Suppressor macrophage (primary cell): ENCODE data around the gene POU6F2.

Source experiments
- DNase-seq, 4 experiments: peaks; one replicate each; pipeline ENCODE4 v3.0.0-alpha.2; 2020 to 2022

Gene POU6F2

GRCh38 chr7:39413636-39414223 is 436.0 kb downstream of the POU6F2 start:
- peak in 2 of 4 experiments; percentile 20 to 22 for DNase-seq

DNA sequence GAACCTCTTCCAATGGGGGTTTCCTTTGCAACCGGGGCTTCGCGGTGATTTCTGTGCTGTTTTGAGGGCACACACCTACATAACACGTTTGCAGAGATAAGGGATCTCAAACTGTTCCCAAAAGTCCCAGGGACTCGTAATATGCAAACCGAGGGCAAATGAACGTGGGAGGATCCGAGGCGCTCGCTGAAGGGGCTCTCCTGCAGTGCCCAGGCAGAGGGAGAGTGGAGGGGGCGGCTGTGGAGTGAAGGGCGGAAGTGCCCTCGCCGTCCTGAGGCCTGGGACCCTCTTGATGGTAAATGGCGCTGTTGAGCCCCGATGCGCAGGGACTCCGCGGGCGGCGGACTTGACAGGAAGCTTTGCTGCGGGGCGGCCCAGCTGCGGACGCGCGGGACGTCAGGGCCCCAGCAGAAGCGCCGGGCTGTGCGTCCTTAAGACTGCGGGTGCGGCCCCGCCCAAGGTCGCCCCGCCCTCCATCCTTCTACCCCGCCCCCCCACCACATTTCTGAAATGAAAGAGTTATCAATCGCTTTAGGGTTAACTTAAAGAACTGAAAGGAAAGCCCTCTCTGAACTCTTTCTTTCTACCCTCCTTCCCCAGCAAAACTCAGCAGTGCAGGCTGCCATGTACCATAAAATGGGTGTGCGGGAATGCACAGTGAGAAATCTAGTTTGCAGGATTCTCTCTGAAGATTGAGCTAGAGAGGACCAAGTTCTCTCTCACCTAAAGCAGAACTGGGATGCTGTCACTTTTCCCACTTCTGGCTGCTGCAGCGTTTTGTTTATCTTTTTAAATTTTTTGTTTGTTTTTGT is 436.7 kb downstream of the POU6F2 start:
- peak; percentile 26 to 76 (median 55) for DNase-seq

DNA sequence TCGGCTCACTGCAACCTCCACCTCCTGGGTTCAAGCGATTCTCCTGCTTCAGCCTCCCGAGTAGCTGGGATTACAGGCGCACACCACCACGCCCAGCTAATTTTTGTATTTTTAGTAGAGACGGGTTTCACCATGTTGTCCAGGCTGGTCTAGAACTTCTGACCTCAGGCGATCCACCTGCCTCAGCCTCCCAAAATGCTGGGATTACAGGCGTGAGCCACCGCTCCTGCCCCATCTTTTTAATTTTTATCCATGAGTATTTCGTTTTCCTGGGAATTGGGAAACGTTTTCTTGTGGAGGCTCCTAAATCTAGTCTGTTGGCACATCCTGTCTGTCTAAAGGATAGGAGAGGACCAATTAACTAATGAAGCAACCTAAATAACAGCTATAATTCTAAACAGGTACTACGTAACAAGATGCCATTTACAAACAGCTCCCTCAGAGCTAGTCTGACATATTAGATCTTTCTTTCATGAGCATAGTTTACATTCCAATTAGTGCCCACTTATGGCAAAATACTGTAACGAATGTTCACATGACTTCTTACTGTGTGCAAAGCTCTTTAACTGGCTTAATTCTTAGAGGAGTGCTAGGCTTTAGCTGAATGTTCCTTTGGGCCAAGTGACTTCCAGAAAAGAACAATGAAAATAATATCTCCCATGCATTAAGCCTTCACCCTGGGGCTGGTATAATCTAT is 437.5 kb downstream of the POU6F2 start:
- no peak for DNase-seq

- peak in 2 of 4 experiments; percentile 7 to 15 for DNase-seq
Measured at GRCh38 chr7:39416866-39417265, 439.2 kb downstream of the POU6F2 start.

DNA sequence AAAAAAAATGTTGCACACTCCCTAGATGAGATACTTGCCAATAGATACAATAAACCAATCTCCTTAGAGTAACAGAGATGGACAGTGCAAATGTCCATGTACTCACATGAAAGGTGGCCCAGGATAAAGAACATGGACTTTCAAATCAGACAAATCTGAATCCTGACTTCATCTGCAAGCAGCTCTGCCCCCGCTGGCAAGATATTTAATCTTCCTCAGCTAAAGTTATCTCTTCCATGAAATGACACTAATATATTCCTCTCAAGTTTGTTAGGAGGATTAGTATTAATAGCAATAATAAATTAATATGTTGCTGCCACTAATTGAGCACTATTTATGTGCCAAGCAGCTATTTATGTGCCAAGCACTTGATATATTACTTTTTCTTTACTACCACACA is 439.9 kb downstream of the POU6F2 start:
- no peak for DNase-seq

- no peak for DNase-seq
Measured at GRCh38 chr7:39421251-39421650, 443.5 kb downstream of the POU6F2 start.

DNA sequence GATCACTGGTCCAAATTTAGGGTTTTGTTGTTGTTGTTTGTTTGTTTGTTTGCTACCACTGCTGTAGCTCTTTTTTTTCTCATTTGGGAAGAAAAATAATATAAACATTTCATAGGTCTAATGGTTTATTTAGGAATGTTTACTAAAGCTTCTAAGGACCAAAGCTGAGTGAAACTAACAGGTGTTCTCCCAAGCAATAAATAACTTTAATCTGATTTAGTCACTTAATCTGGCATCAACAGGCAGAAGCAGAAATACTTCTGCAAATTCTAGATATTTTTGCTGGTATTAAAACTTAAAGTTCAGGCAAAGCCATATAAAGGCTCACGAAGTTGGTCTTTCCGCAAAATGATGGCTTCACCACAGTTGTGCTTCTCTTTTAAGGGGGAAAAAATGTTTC is 444.0 kb downstream of the POU6F2 start:
- no peak for DNase-seq

- no peak for DNase-seq
Measured at GRCh38 chr7:39428221-39428620, 450.5 kb downstream of the POU6F2 start.

DNA sequence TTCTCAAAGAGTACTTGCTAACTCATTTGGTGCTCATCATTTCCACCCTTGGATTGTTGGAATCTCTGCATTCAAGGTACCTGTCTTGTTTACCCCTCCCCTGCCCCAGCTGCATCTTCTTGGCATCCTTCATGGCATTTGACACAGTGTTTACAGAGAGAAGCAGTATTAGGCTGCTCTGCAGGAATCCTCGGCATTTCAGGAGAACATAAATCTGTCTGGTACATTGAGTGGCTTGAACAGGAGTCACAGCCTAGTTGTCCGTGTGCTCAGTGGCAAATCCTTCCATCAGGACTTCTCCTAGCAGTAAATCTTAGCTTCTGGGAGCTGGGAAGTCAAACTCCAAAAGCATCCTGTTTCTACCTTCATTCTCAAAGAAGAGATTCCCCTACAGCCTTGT is 451.7 kb downstream of the POU6F2 start:
- DNase-seq = no peak

- no peak for DNase-seq
Measured at GRCh38 chr7:39430441-39430840, 452.7 kb downstream of the POU6F2 start.

- no peak for DNase-seq
Measured at GRCh38 chr7:39430909-39431641, 453.4 kb downstream of the POU6F2 start.

- no peak for DNase-seq
Measured at GRCh38 chr7:39432368-39432767, 454.7 kb downstream of the POU6F2 start.

DNA sequence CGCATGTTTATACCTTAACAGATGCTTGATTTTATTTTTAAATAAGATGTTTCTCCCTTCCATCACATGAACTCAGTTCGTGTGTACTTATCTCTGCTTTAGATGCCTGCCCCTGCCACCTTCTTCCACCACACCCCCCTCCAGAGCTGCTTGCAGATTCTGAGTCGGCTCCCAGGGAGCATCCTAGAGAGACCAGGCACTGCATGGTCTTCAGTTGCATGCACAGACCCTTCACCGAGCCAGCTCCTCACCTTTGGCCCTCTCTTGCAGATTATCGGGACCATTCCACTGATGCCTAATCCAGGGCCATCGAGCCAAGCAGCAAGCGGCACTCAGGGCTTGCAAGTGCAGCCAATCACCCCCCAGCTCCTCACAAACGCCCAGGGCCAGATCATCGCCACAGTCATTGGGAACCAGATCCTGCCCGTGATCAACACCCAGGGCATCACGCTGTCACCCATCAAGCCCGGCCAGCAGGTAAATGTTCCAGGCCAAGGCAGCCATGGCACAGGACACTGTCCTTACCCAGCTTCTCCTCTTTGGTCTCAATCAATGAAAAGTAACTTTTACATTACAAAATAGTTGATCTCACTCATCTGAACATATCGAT is 455.2 kb downstream of the POU6F2 start:
- no peak for DNase-seq

GRCh38 chr7:39433550-39433949 is 455.8 kb downstream of the POU6F2 start:
- DNase-seq = peak in 3 of 4 experiments; percentile 10 to 61 (median 54)

GRCh38 chr7:39434012-39434411 is 456.3 kb downstream of the POU6F2 start:
- DNase-seq = no peak

GRCh38 chr7:39446546-39446945 is 468.8 kb downstream of the POU6F2 start:
- no peak for DNase-seq

- DNase-seq = no peak
Measured at GRCh38 chr7:39451901-39452300, 474.2 kb downstream of the POU6F2 start.

DNA sequence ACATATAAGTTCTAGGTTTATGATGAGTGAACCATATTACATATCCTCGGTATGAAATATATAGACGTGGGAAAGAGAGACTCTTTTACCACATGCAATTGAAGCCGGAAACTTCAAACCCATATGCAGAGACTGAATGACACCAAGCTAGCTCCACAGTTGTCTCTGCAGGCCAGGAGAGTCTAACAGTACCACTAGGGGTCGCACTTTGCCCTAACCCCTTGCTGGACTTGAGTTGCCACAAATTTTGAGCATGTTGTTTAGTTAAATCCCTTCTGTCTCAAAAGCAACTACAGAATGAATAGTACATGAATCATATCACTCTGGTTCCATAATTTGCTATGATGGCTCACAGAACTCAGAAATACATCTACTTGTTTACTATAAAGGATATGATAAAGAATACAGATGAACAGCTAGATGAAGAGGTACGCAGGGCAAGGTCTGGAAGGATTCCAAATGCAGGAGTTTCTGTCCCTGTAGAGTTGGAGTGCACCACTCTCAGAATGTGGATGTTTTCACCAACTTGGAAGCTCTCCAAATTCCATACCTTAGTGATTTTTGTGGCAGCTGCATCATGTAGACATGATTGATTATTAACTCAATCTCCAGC is 476.1 kb downstream of the POU6F2 start:
- peak; percentile 65 to 81 (median 77) for DNase-seq

DNA sequence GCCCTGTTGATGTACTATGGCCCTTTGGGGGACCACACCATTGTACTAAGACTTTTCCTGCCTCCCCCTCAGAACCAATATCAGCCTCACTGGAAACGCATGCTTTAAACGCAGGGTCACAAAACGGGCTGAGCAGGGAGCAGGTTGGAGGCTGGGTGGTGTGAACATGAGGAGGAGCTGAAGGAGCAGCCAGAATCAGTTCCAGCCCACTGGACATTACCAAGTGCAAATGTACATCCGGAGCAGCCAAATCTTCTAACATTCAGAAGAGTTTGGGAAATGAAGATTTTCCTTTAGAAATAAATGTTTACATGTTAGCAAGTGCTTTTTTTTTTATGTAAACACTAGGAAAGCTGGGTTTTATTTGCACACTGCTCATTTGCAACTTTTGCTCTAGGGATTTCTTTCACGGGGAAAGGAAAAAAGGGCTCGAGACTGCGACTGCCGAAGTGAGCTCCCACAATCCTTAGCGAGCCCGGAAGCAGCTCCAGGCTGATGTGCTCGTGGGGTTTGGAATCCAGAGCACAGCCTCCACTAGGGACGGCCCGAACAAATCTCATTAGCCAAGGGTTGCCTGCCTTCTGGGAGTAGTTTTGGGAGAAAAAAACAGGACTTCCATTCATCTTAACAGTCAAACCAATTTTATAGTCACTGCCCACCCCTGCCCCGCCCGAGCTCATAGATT is 480.5 kb downstream of the POU6F2 start:
- no peak for DNase-seq

DNA sequence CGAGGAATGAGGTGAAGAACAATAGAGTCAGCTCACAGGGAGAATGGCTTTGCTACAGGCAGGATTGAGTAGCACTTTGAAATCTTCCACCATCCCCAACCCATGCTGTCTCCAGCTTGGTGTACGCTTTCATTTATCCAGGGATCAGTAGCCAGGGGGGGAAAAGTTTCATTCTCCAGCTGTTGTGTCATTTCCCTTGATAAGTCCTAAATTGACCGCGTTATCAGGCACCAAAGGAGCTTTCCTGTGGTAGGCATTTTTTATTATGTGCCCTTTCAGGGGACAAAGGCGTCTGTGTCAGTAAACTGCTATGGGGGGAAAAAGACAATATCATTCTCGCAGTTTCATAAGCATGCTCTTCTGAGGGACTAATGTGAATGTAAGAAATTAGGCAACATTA is 481.9 kb downstream of the POU6F2 start:
- DNase-seq = no peak

GRCh38 chr7:39460486-39460885 is 482.8 kb downstream of the POU6F2 start:
- DNase-seq = no peak
